LHCN-M2 (cell line): ENCODE measurements around the gene CFAP58. TPM values are rescaled to one million over a fixed set of nuclear protein-coding genes. Genes with fewer than 3 reads are reported as not detected.

ENCODE experiments used
- DNase-seq: peaks from one replicate; pipeline ENCODE4 v3.0.0-alpha.2; 2012; ENCODE audit warnings: low read depth
- polyA plus RNA-seq: library from polyadenylated mRNA; unstranded; fragments of >200 nt; gene quantifications from one replicate; pipeline ENCODE4 v1.2.1, GENCODE V29; 2012; ENCODE audit warnings: missing spikeins
- total RNA-seq: library from RNA; depleted of rRNA; stranded (reverse); fragments of >200 nt; gene quantifications from 2 replicates; pipeline ENCODE4 v1.2.3, GENCODE V29; 2014; rRNA removed

CFAP58 gene, protein sequence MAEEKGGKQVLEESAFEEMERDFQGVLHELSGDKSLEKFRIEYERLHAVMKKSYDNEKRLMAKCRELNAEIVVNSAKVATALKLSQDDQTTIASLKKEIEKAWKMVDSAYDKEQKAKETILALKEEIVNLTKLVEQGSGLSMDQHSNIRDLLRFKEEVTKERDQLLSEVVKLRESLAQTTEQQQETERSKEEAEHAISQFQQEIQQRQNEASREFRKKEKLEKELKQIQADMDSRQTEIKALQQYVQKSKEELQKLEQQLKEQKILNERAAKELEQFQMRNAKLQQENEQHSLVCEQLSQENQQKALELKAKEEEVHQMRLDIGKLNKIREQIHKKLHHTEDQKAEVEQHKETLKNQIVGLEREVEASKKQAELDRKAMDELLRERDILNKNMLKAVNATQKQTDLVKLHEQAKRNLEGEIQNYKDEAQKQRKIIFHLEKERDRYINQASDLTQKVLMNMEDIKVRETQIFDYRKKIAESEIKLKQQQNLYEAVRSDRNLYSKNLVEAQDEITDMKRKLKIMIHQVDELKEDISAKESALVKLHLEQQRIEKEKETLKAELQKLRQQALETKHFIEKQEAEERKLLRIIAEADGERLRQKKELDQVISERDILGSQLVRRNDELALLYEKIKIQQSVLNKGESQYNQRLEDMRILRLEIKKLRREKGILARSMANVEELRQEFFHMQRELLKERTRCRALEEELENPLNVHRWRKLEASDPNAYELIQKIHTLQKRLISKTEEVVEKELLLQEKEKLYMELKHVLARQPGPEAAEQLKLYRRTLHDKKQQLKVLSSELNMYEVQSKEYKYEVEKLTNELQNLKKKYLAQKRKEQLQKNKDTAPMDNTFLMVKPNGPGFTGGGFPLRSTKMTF
- 1.4 TPM in 2 replicates for total RNA-seq
- 0.24 TPM for polyA plus RNA-seq

DNA sequence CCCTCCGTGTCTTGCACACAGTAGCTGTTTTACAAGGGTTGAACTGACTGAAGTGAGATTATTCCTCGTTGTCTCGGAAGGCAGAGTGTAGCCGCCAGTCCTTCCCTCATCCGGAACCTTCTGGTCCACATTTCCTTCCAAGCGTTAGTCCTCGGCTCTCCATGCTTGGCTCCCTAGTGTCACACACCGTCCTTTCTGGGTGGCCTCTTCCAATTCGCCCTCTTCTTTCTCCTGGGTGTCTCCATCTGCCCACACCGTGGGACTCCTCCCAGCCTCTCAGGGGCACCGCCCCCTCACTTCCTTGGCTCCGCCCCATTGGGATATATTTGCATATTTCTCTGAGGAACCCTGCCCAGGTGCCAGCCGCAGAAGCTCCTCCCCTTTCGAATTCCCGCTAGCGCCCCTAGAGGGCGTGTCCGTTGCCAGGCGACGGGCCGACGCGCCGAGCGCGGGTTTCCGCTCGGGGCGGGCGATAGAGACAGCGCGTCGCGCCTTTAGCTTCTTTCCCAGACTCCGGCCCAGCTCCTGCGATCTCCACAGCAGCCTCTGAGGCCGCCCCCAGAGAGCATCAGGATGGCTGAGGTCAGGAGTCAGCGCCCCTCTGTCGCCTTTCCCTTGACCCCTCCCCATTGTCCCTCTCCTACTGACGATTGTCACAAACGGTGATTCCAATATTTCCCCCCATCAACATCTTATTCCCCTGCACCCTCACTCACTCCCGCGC lies at the start of gene CFAP58:
Gene CFAP58 (plus strand): TSS at position 509 of the 724 bp plus-strand sequence. CDS start 65 bp downstream, at position 574.
- peak; percentile 22 for DNase-seq

GRCh38 chr10:104304356-104304745 lies 49.3 kb upstream of the CFAP58 start:
- DNase-seq, result no peak

- DNase-seq, result no peak
Observed at GRCh38 chr10:104304927-104305326, 48.7 kb upstream of the CFAP58 start.

DNA sequence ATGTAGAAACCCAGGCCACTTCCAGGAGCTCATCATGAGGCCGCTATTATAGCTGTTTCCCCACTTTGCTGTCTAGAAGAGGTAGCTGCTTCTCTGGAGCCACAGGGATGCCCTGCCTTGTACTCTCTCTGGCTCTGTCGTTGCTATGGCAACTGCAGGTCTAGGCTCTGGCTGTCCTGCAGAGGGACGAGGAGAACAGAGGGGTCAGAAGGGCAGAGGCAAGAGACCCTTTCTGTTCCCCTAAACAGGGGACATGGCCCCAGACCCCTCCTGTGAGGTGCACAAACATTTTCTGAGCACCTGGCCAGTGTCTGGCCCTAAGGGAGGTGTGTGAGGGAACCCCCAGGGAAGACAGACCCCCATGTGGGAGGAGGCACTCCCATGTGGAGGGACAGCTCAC lies 46.7 kb upstream of the CFAP58 start:
- no peak for DNase-seq

DNA sequence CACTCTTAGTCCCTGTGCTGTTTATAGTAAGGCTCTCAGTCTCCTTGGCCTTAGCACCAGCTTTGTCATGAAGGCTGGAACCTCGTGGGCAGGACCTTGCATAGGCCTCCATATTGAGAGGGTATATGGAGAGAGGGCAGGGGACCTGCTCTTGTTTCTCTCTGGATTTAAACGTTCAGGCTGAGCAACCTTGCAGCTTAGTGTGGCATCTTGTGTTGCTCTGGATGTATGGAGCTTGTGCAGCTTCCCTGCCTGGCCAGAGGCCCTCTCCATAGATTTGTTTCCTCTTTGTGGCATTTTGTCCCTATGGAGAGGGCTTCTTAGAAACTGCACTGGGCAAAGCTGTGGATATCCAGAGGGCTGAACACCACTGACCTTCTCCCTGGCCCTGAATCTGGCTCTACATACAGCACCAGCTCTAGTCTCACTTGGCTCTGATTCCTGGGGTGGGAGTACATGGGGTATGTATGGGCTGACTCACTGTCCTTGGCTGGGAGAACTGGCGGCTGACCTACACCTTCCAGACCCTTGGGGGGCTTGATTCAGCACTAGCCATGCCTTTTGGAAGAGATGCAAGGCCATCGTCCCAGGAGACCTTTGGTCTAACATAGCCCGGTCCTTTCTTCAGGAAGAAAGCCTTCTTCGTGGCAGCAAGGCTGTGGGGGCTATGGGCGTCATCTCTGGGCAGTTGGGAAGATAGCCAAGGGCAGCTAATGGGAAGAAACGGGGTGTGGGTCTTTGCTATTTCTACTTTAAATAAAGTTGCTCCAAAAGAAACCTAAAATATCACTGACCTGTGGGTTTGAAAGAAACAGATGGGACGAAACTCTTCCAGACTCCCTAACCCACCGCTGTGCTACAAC lies 45.8 kb upstream of the CFAP58 start:
- DNase-seq, result no peak

- DNase-seq, result no peak
Observed at GRCh38 chr10:104308439-104308903, 45.2 kb upstream of the CFAP58 start.

DNA sequence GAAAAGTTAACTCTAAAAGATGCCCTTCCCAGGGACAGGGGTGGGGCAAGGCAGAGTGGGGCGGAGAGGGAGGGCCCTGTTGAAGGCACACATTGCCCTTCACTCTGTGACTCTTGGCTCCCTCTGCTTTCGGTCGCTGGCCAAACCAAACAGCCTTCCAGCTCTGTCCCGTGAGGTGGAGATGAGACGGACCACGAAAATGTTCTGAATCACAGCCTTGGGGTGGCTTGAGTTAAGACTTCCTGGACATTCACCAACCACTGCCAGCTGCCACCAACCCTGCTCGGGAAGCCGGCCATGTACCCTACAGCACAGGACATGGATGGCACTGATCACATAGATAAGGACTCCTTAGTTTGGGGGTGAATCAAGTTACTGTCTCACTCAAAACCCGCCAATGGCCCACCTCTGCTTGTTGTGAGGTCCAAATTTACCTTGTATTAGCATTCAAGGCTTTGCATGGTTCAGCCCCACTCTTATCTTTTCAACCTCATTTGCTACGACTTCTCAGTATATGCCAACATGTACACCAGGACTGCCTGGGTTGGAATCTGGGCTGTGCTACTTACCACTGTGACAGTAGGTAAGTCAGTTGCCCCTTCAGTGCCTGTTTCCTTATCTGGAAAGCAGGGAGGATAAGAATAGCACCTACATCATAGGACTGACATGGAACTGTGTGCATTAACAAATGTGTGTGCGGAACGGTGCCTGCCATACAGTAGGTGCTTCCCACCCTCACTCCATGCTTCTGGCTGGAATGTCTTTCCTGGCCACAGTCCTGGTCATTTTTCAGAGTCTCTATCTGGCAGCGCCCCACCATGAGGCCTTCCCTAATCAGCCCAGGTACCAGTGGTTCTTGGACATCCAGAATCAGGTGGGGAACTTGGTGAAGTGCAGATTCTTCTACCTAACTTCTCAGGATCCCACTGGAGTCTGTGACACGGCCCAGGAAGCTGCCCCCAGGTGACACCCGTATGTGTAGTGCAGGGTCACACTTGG lies 43.4 kb upstream of the CFAP58 start:
- DNase-seq, result peak; percentile 97

GRCh38 chr10:104311184-104311720 lies 42.4 kb upstream of the CFAP58 start:
- DNase-seq, result no peak

GRCh38 chr10:104314591-104315485 lies 38.8 kb upstream of the CFAP58 start:
- no peak for DNase-seq

DNA sequence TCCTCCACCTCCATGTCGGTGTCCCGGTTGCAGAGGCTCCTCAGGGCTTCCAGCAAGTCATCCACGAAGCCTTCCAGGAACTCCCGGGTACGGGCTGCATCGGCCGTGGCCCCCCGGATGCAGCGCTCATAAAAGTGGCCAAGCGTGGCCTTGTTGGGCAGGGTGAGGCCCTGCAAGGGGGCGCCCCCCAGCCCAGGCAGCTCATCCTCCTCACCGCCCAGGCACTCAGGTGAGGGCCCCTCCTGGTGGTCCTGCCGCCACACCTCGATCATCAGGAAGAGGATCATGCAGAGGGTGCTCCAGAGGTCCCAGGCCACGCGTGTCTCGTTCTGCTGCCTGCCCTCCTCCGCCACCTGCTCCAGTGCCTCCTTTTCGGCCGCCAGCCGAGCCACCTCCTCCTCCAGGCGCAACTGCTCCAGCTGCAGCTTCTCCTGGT lies 38.1 kb upstream of the CFAP58 start:
- DNase-seq, result no peak

GRCh38 chr10:104316321-104317099 lies 37.1 kb upstream of the CFAP58 start:
- DNase-seq, result no peak

DNA sequence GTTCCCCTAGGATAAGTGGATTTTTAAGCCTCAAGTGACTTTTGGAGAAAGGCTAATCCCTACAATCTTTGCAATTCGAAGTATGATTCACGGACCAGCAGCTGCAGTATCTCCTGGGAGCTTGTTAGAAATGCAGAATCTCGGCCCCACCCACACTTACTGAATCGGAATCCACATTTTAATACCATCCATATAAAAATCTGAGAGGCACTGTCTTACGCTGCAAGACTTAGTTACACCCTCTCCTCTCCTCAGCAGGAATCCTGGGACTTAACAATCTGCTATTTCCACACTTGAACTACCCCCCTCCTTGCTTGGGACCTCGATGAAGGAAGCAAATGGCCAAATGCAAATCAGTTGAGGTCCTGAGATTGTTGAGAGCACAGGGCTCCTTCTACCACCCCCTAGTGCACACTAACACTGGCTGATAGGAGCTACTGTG lies 36.3 kb upstream of the CFAP58 start:
- peak; percentile 95 for DNase-seq

- no peak for DNase-seq
Observed at GRCh38 chr10:104317726-104318299, 35.8 kb upstream of the CFAP58 start.

DNA sequence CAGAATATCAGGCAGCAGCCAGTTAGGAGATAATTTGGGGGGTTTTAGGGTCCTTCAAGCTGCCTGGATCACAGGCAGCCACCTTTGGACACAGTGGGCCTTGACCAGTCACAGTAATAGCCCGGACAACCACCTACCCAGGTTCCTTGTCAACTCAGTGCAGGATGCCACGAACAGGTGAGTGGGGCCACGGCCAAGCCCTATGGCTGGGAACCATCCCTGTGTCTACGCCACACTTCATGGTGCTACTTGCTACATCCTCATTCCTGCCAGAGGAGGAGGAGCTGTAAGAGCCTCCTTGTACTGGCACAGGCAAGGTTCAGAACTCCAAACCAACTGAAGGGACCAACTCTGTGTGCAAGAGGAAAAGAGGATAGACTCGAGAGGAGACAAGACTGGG lies 35.3 kb upstream of the CFAP58 start:
- DNase-seq, result no peak

- peak; percentile 88 for DNase-seq
Observed at GRCh38 chr10:104318810-104319741, 34.6 kb upstream of the CFAP58 start.

DNA sequence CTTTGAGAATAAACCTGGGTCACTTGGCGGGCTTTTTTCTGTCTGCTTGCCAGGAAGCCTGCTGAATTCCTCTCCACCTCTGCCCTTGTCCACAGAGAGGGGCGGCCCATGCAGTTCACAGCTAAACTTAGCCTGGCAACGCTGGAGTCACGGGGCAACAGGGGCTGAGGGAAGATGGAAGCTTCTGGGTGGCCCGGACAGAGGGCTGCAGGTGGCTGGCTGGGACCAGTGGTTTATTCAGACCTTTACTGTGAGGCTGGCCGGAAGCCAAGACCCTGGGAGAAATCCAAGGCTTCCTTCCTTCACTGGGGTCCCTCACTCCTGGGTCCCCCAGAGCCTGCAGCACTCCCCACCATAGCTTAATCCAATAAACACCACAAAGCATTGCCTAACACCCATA lies 32.4 kb upstream of the CFAP58 start:
- no peak for DNase-seq
